HepG2 (cell line): Measurements from ENCODE around the gene VCP. TPM values are rescaled to one million over a fixed set of nuclear protein-coding genes. Genes with fewer than 3 reads are reported as not detected.

Experiments used
- ATAC-seq: fragments of 200-7000 bp; cut with Tn5 transposase; 3 replicates; pipeline ENCODE4 v1.9.1; 2020; ENCODE audit warnings: mild to moderate bottlenecking, moderate library complexity
- BruUV-seq: library from RNA; stranded (reverse); fragments of 400-500 nt; replicated peaks from 2 replicates; lab custom pipeline; 2021; lab: Mats Ljungman, UMichigan
- CTCF ChIA-PET: fragments of 300-600 bp; formaldehyde crosslinking; extraction: SDS; loops from one replicate; lab custom pipeline; 2021; ENCODE audit warnings: low total read pairs, inconsistent platforms, low intra/inter-chr PET ratio; lab: Yijun Ruan, JAX
- POLR2A ChIA-PET: fragments of 350-600 bp; sonication (Branson Sonifier 250); formaldehyde crosslinking; loops from one replicate; lab custom pipeline; 2020; ENCODE audit warnings: antibody characterized with exemption, inconsistent platforms; lab: Yijun Ruan, JAX
- DNase-seq: peaks from one replicate; pipeline ENCODE4 v3.0.0-alpha.2; 2015; ENCODE audit warnings: low spot score
- FAIRE-seq: peaks from 3 replicates; lab custom pipeline; 2011; peaks lifted over from hg19 to GRCh38; lab: Jason Lieb, UNC
- H2AFZ ChIP-seq: one replicate; pipeline ENCODE4 v1.6.1; 2011; ENCODE audit warnings: low read length, inconsistent platforms
- H3K27ac ChIP-seq: fragments of 300-600 bp; 3 replicates; pipeline ENCODE4 v1.8.0; 2011; ENCODE audit warnings: mixed run types, mild to moderate bottlenecking, mixed read lengths, low read length, inconsistent platforms; ENCODE audit not compliant: insufficient read depth; ENCODE audit errors: extremely low read length
- H3K27me3 ChIP-seq, 2 experiments: fragments of 200-600 bp in 1 of 2; 2 replicates in 1 of 2; 3 replicates in 1 of 2; pipeline versions ENCODE4 v1.6.0 to v1.8.0; 2011; ENCODE audit warnings: low read length in 2 of 2, mild to moderate bottlenecking in 2 of 2, moderate library complexity in 2 of 2, inconsistent platforms in 1 of 2; ENCODE audit not compliant: insufficient read depth in 2 of 2, control insufficient read depth in 1 of 2
- H3K36me3 ChIP-seq, 2 experiments: fragments of 200-600 bp in 1 of 2; replicated peaks in 1 of 2; 2 replicates in 1 of 2; 3 replicates in 1 of 2; pipeline versions ENCODE4 v1.5.1 to v1.8.0; 2011; ENCODE audit warnings: low read length in 2 of 2, inconsistent platforms in 1 of 2; ENCODE audit not compliant: insufficient read depth in 2 of 2, control insufficient read depth in 1 of 2
- H3K4me1 ChIP-seq: 2 replicates; pipeline ENCODE4 v1.5.1; 2012; ENCODE audit warnings: low read length, inconsistent platforms; ENCODE audit not compliant: insufficient read depth
- H3K4me2 ChIP-seq: 2 replicates; pipeline ENCODE4 v1.6.0; 2011; ENCODE audit warnings: low read depth, low read length, inconsistent platforms
- H3K4me3 ChIP-seq, 3 experiments: fragments of 200-600 bp in 1 of 3; sonication (generic), shearing (Covaris generic) in 1 of 3; replicated peaks in 1 of 3; 2 replicates each; pipeline ENCODE4 v1.5.1; 2011 to 2016; ENCODE audit warnings: low read length in 3 of 3, inconsistent platforms in 2 of 3, low read depth in 2 of 3, mild to moderate bottlenecking in 2 of 3, control low read depth in 1 of 3, mixed read lengths in 1 of 3; ENCODE audit not compliant: insufficient read depth in 1 of 3
- H3K79me2 ChIP-seq: one replicate; pipeline ENCODE4 v1.6.1; 2011; ENCODE audit warnings: low read length, inconsistent platforms; ENCODE audit not compliant: insufficient read depth
- H3K9ac ChIP-seq: 2 replicates; pipeline ENCODE4 v1.6.0; 2011; ENCODE audit warnings: mild to moderate bottlenecking, low read depth, low read length, inconsistent platforms; ENCODE audit not compliant: insufficient read depth
- H3K9me3 ChIP-seq: 2 replicates; pipeline ENCODE4 v1.5.1; 2012; ENCODE audit warnings: mild to moderate bottlenecking, low read length
- H4K20me1 ChIP-seq: 2 replicates; pipeline ENCODE4 v1.6.0; 2011; ENCODE audit warnings: inconsistent platforms, mild to moderate bottlenecking, low read length, moderate library complexity; ENCODE audit not compliant: insufficient read depth
- ARID4A ChIP-seq: sonication (generic); formaldehyde crosslinking; IDR thresholded peaks from 2 replicates; pipeline ENCODE4 v1.5.0; 2020; ENCODE audit warnings: mild to moderate bottlenecking, missing genetic modification reagents, borderline replicate concordance
- ATF7 ChIP-seq, 2 experiments: fragments of 450-650 bp in 1 of 2; sonication (generic) in 1 of 2; formaldehyde crosslinking in 1 of 2; IDR thresholded peaks; 2 replicates each; pipeline versions ENCODE4 v1.4.0 to v1.6.1; 2016 to 2020; ENCODE audit warnings: antibody characterized with exemption in 1 of 2, mild to moderate bottlenecking in 1 of 2, missing genetic modification reagents in 1 of 2
- MED1 ChIP-seq: sonication (generic); formaldehyde crosslinking; IDR thresholded peaks from 2 replicates; pipeline ENCODE4 v1.4.0; 2020; ENCODE audit warnings: missing genetic modification reagents
- NFE2 ChIP-seq: sonication (generic); formaldehyde crosslinking; IDR thresholded peaks from 2 replicates; pipeline ENCODE4 v1.4.0; 2020; ENCODE audit warnings: missing genetic modification reagents
- NR2F6 ChIP-seq, 2 experiments: IDR thresholded peaks; 2 replicates each; pipeline ENCODE4 v1.6.1; 2016; ENCODE audit warnings: antibody characterized with exemption in 1 of 2, mild to moderate bottlenecking in 1 of 2
- SALL1 ChIP-seq: sonication (generic); formaldehyde crosslinking; IDR thresholded peaks from 2 replicates; pipeline ENCODE4 v1.8.0; 2022; ENCODE audit warnings: mild to moderate bottlenecking, missing genetic modification reagents
- ZNF362 ChIP-seq: sonication (generic); formaldehyde crosslinking; IDR thresholded peaks from 2 replicates; pipeline ENCODE4 v1.4.0; 2020; ENCODE audit warnings: missing genetic modification reagents, mild to moderate bottlenecking, borderline replicate concordance
- ZNF644 ChIP-seq: IDR thresholded peaks from 2 replicates; pipeline ENCODE4 v1.6.1; 2016; ENCODE audit warnings: low read depth
- WGBS: methylation state at CpG from one replicate; pipeline ENCODE4 v1.1.6; 2017; ENCODE audit warnings: low lambda C conversion rate; 5-methylcytosine and 5-hydroxymethylcytosine counted together
- in situ Hi-C: cut with HindIII; loops from 2 replicates; pipeline ENCODE4 v1.10.0; 2017; ENCODE audit warnings: low pct_unique_long_range_greater_than_20kb; ENCODE audit not compliant: extremely low pct_ligation_motif_present
- intact Hi-C: fragments of 100-400 bp; cut with micrococcal nuclease; formaldehyde crosslinking; loops from one replicate; pipeline ENCODE4 v1.10.0; 2022; ENCODE audit not compliant: unreplicated experiment
- polyA plus RNA-seq, 8 experiments: library from polyadenylated mRNA; depleted of rRNA in 3 of 8; stranded (reverse) in 7 of 8; unstranded in 1 of 8; fragments of >200 nt; fragmentation: Illumina TruSeq in 4 of 8; extraction: Trizol in 4 of 8; gene quantifications; 2 replicates each; pipeline versions ENCODE4 v1.2.1 to v1.2.3, GENCODE V29; 2011 to 2016; ENCODE audit warnings: low read depth in 4 of 8, missing spikeins in 1 of 8, mixed read lengths in 1 of 8; ENCODE audit not compliant: insufficient read depth in 1 of 8
- total RNA-seq, 5 experiments: library from RNA; depleted of rRNA; stranded (reverse); fragments of >200 nt; fragmentation: Illumina TruSeq; extraction: Trizol; gene quantifications; 2 replicates each; pipeline ENCODE4 v1.2.3, GENCODE V29; 2016; ENCODE audit warnings: low read depth in 1 of 5
- TF ChIP-seq, protein P1 (sequence below): sonication (generic); formaldehyde crosslinking; IDR thresholded peaks from 2 replicates; pipeline ENCODE4 v1.4.0; 2020; ENCODE audit warnings: mild to moderate bottlenecking, low read depth, missing genetic modification reagents
- TF ChIP-seq, protein P2 (sequence below): sonication (generic); formaldehyde crosslinking; conservative IDR thresholded peaks from 2 replicates; pipeline ENCODE4 v1.4.0; 2020; ENCODE audit warnings: missing genetic modification reagents
- TF ChIP-seq, protein P3 (sequence below): sonication (generic); formaldehyde crosslinking; IDR thresholded peaks from 2 replicates; pipeline ENCODE4 v1.8.0; 2022; ENCODE audit warnings: missing genetic modification reagents, mild to moderate bottlenecking, borderline replicate concordance

The VCP gene
- total and polyA plus RNA-seq, 2 of the 13 experiments (the other 11 are each of a cell fraction or from before 2014, with no cell fraction given) = 143 to 391 TPM

DNA sequence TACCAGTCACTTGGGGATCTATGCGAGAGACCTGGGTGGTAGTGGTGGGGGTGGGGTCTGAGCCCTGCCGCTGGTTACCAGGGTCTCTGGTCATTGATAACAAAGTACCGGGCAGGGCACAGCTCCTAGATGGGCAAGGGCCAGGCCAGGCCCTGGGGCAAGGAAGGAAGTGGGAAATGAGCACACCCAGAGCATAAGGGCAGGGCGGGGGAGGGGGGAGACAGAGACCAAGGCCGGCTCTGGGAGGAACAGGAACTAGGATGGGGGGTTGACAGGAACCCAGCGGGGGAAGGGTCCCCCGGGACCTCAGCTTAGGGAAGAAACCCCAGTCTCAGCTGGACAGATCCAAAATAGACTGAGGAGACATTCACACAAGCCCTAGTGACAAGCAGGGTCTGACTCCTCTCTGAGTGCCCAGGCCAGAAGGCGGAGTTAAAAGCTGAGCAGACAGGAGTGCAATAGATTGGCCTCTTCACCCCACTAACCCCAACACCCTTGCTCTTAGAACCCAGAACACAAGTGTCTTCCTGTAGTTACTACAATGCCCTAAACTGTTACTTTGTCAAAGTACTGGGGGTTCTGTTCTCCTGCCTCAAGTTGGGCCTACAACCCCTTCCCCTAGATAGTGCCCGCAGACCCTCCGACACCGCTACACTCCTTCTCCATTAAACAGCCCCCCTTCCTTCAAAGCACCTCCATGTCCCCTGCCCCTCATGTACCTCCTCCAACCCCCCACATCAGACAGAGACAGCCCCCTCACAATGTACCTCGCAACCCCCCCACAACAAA is 42.6 kb upstream of the VCP start:
- ChIA-PET CTCF (interaction anchor here (2.9 kb wide), 1 partner anchor 144 kb away, joined by 40 read pairs; no protein-coding TSS in a partner anchor), POLR2A (interaction anchor here (0.8 to 2.9 kb wide), 11 partner anchors 12 to 308 kb away, joined by 3 to 34 read pairs (median 6); partner anchors contain the start of genes FANCG, PIGO, STOML2 and UNC13B)
- Histone ChIP-seq H3K79me2 (no peaks in the 10 kb centered on the region), H3K4me1 (peaks cover 44% of the 10 kb centered on the region), H3K27ac (peak overlapping the region; percentile 56), H3K36me3 (no peaks in the 10 kb centered on the region), H2AFZ (peak overlapping the region; percentile 48), H3K27me3 (no peaks in the 10 kb centered on the region; a peak in 1 of 5 replicates), H3K4me3 (peak overlapping the region; percentile 78 to 96 (median 79)), H3K9ac (peak overlapping the region; percentile 62), H3K4me2 (peak overlapping the region; percentile 100), H3K9me3 (no peaks in the 10 kb centered on the region), H4K20me1 (no peaks in the 10 kb centered on the region)
- BruUV-seq = no TSS peak
- WGBS = 5% methylated on average over 11 of the region's 12 CpGs
- FAIRE-seq = no peak
- no peak for DNase-seq
- 0 out of 3 replicates have a peak, but pooled peaks have one; percentile 5 for ATAC-seq
- in situ Hi-C loops (loop anchor here (5.0 to 10.0 kb wide), 3 partner anchors 142 to 540 kb away; partner anchors contain the start of genes CCDC107, RMRP and SIT1), intact Hi-C loops (loop anchor here (1.0 to 5.0 kb wide), 2 partner anchors 47 to 347 kb away; partner anchors contain the start of gene UNC13B)
- TF ChIP-seq NFE2 (CRISPR knock-in tag) = no peak
- peak; percentile 42; the same call in 1 of the 2 replicates for TF ChIP-seq ARID4A (CRISPR knock-in tag)
- no peak for TF ChIP-seq ZNF644 (CRISPR knock-in tag)
- no peak for TF ChIP-seq MED1 (CRISPR knock-in tag)
- no peak for TF ChIP-seq ATF7 (IDR thresholded peaks at IDR 0.05)
- no peak for TF ChIP-seq ATF7 (CRISPR knock-in tag; IDR thresholded peaks at IDR 0.05)
- TF ChIP-seq, protein P1, sequence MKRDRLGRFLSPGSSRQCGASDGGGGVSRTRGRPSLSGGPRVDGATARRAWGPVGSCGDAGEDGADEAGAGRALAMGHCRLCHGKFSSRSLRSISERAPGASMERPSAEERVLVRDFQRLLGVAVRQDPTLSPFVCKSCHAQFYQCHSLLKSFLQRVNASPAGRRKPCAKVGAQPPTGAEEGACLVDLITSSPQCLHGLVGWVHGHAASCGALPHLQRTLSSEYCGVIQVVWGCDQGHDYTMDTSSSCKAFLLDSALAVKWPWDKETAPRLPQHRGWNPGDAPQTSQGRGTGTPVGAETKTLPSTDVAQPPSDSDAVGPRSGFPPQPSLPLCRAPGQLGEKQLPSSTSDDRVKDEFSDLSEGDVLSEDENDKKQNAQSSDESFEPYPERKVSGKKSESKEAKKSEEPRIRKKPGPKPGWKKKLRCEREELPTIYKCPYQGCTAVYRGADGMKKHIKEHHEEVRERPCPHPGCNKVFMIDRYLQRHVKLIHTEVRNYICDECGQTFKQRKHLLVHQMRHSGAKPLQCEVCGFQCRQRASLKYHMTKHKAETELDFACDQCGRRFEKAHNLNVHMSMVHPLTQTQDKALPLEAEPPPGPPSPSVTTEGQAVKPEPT = no peak
- TF ChIP-seq, protein P2, sequence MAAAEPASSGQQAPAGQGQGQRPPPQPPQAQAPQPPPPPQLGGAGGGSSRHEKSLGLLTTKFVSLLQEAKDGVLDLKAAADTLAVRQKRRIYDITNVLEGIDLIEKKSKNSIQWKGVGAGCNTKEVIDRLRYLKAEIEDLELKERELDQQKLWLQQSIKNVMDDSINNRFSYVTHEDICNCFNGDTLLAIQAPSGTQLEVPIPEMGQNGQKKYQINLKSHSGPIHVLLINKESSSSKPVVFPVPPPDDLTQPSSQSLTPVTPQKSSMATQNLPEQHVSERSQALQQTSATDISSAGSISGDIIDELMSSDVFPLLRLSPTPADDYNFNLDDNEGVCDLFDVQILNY = no peak
- TF ChIP-seq, protein P3, sequence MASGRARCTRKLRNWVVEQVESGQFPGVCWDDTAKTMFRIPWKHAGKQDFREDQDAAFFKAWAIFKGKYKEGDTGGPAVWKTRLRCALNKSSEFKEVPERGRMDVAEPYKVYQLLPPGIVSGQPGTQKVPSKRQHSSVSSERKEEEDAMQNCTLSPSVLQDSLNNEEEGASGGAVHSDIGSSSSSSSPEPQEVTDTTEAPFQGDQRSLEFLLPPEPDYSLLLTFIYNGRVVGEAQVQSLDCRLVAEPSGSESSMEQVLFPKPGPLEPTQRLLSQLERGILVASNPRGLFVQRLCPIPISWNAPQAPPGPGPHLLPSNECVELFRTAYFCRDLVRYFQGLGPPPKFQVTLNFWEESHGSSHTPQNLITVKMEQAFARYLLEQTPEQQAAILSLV (CRISPR knock-in tag) = no peak
- TF ChIP-seq SALL1 (CRISPR knock-in tag) = 0 out of 2 replicates have a peak, but pooled peaks have one; percentile 9
- no peak for TF ChIP-seq ZNF362 (CRISPR knock-in tag)
- TF ChIP-seq NR2F6 (IDR thresholded peaks at IDR 0.05) = no peak
- 0 out of 2 replicates have a peak, but pooled peaks have one; percentile 14 for TF ChIP-seq NR2F6 (CRISPR knock-in tag; IDR thresholded peaks at IDR 0.05)
